ENCODE measurements around the gene CLEC16A.

The CLEC16A gene

DNA sequence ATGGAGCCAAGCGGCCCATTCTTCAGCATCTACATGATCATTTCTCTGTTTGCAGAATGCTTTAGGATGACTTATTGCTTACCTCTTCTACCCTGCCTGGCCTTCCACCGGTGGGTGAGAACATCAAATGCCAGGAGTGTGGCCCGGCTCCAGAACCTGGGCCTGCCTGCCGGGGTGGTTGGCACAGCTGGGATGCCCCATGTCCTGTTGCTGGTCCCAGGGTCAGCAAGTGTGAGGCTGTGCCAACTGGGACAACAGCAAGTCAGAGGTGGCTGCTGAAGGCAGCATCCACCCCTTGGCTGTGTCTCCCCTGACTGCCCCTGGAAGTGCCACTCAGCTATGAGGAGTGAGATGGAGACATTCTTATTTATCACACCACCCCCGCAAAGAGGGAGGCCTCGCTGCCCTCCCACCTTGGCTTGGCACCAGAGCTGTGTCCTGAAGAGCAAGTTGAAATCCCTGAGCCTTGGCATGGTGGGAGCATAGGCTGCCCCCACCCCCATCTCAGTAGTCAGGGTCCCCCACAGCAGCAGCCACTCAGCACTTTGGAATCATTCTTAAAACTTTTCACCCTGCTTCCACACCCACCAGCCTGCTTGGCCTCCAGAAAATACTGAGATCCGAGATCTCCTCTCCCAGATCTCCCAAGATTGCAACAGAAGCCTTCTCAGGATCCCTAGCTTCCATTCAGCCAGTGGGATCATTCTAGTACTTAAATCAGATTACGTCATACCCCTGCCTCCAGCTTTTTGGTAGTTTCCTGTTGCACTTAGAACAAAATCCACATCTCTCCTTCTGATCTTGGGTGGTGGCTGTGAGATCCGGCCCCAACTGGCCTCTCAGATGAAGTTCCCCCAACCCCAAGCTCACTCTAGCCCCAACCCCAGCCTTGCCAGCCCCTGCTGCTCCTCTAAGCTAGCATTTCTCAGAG lies 184.1 kb downstream of the CLEC16A start:
- DNase-seq (ENCODE audit: low read depth): no peak
- H3K4me3 ChIP-seq (ENCODE audit: low read depth, low read length): no peak overlapping the region
- TF ChIP-seq, protein P1, sequence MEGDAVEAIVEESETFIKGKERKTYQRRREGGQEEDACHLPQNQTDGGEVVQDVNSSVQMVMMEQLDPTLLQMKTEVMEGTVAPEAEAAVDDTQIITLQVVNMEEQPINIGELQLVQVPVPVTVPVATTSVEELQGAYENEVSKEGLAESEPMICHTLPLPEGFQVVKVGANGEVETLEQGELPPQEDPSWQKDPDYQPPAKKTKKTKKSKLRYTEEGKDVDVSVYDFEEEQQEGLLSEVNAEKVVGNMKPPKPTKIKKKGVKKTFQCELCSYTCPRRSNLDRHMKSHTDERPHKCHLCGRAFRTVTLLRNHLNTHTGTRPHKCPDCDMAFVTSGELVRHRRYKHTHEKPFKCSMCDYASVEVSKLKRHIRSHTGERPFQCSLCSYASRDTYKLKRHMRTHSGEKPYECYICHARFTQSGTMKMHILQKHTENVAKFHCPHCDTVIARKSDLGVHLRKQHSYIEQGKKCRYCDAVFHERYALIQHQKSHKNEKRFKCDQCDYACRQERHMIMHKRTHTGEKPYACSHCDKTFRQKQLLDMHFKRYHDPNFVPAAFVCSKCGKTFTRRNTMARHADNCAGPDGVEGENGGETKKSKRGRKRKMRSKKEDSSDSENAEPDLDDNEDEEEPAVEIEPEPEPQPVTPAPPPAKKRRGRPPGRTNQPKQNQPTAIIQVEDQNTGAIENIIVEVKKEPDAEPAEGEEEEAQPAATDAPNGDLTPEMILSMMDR (IDR thresholded peaks at IDR 0.05; ENCODE audit: low read depth, low read length, missing control alignments): no peak
- in situ Hi-C loops (cut with HindIII; ENCODE audit: low sequenced_read_pairs): no loop called here

GRCh38 chr16:11129378-11129781 lies 185.0 kb downstream of the CLEC16A start:
- DNase-seq (ENCODE audit: low read depth): no peak
- no peak overlapping the region for H3K4me3 ChIP-seq (ENCODE audit: low read depth, low read length)
- TF ChIP-seq, protein P1 (IDR thresholded peaks at IDR 0.05; ENCODE audit: low read depth, low read length, missing control alignments): no peak
- in situ Hi-C loops (cut with HindIII; ENCODE audit: low sequenced_read_pairs): no loop called here

DNA sequence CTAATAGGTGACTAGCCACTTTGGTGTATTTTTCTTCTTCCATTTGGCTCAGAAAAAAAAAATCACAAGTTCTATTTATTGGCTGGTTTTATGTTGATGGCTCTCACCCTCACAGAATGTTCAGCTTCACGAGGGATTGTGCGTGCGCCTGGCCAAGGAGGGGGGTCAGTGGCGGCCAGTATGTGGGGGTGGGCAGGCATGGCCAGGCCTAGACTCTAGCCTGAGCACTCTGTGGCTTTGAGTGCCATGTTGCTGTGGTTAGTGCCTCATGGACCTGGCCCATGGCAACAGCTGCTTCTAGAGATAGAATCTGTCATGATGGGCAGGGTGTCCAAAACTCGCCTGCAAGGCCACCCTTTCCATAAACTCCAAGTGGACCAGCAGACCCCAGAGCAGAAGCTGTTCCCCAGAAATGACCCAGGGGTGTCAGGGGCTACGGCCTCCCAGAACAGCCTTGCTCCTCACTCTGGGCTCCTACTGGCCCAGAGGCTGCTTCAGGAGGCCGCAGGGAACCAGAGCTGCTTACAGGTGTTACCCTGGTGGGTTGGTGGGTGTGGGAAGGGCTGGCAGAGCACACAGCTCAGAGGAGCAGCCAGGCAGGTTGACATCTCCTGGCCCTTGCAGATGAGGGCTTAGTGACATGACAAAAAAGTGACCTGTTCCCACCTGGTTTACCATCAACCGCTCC lies 186.8 kb downstream of the CLEC16A start:
- no peak for DNase-seq (ENCODE audit: low read depth)
- TF ChIP-seq, protein P1 (IDR thresholded peaks at IDR 0.05; ENCODE audit: low read depth, low read length, missing control alignments): no peak

DNA sequence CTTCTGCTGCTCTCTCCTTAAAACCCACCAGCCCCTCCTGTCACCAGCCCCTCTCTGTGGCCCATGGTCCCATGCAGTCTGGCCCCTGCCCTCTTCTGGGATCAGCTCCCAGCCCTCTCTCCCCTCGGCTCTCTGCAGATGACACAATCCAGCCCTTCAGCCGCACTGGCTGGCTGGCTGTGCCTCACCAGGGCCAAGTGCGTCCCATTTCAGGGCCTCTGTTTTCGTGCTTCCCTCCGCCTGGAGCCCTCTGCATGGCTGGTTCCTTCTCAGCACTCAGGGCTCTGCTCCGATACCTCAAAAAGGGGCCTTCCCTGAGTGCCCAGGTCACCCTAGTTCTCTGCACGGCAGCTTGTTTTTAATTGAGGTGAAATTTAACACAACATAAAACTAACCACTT lies 187.3 kb downstream of the CLEC16A start:
- DNase-seq (ENCODE audit: low read depth): no peak
- in situ Hi-C loops (cut with HindIII; ENCODE audit: low sequenced_read_pairs): no loop called here
- H3K4me3 ChIP-seq (ENCODE audit: low read depth, low read length): no peak overlapping the region
- TF ChIP-seq, protein P1 (IDR thresholded peaks at IDR 0.05; ENCODE audit: low read depth, low read length, missing control alignments): no peak

More for the DNA sequence above, 186.8 kb downstream of the CLEC16A start:
- in situ Hi-C loops (cut with HindIII; ENCODE audit: low sequenced_read_pairs): no loop called here
- no peak overlapping the region for H3K4me3 ChIP-seq (ENCODE audit: low read depth, low read length)

DNA sequence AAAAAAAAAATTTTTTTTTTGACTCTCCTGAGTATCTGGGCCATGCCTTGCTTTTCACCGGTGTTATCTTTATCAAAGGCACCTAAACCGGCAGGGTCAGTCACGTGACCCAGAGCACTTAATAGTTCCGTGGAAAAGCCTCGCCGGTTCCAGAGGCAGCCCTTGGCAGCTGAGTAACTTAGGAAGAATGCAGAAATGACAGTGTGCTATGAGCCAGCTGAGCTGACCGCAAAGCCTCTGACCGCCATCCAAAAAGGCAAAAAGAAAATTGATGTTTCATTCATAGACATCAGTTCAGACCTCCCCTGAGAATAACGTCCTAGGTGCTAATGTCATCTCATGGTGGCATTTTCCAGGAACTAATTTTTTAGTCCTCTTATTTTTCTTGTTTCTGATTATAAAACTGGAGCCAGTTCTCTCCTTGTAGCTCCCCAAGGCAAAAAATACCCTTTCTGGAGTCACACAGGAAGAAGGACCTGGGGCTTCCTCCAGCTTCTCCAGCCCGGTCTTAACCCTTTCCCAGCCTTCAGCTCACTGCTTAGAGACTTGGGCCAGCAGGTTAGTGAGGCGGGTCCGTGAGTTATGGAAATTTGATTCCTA lies 189.1 kb downstream of the CLEC16A start:
- TF ChIP-seq, protein P1 (IDR thresholded peaks at IDR 0.05; ENCODE audit: low read depth, low read length, missing control alignments): no peak
- H3K4me3 ChIP-seq (ENCODE audit: low read depth, low read length): no peak overlapping the region
- in situ Hi-C loops (cut with HindIII; ENCODE audit: low sequenced_read_pairs): no loop called here
- DNase-seq (ENCODE audit: low read depth): peak; percentile 93

- TF ChIP-seq, protein P1 (IDR thresholded peaks at IDR 0.05; ENCODE audit: low read depth, low read length, missing control alignments): no peak
- in situ Hi-C loops (cut with HindIII; ENCODE audit: low sequenced_read_pairs): loop anchor here (5.0 kb wide), 1 partner anchor 77 kb away; no protein-coding TSS in a partner anchor
- no peak for DNase-seq (ENCODE audit: low read depth)
These were observed 190.5 kb downstream of the CLEC16A start for GRCh38 chr16:11134722-11135463.

More at GRCh38 chr16:11134722-11135463, 190.5 kb downstream of the CLEC16A start:
- no peak overlapping the region for H3K4me3 ChIP-seq (ENCODE audit: low read depth, low read length)

Measured in astrocyte of the cerebellum (primary cell).